H9 (cell line): ENCODE measurements around the gene BORCS6. TPM values are rescaled to one million over a fixed set of nuclear protein-coding genes. Genes with fewer than 3 reads are reported as not detected.

Source experiments
- DNase-seq: peaks from one replicate; pipeline ENCODE4 v3.0.0-alpha.2; 2017
- H2AFZ ChIP-seq: one replicate; pipeline ENCODE4 v1.6.1; 2013; ENCODE audit warnings: mild to moderate bottlenecking, low read length, control low read depth, moderate library complexity
- H2AK5ac ChIP-seq: 2 replicates; pipeline ENCODE4 v1.6.1; 2013; ENCODE audit warnings: low read length, control low read depth, mixed read lengths; ENCODE audit not compliant: insufficient read length
- H2BK120ac ChIP-seq: one replicate; pipeline ENCODE4 v1.6.1; 2013; ENCODE audit warnings: low read depth, mild to moderate bottlenecking, low read length, control low read depth, inconsistent platforms; ENCODE audit not compliant: poor library complexity, severe bottlenecking
- H2BK12ac ChIP-seq: 2 replicates; pipeline ENCODE4 v1.6.1; 2013; ENCODE audit warnings: low read length, control low read depth, mixed read lengths, low read depth; ENCODE audit not compliant: insufficient read length
- H2BK15ac ChIP-seq: 2 replicates; pipeline ENCODE4 v1.6.1; 2013; ENCODE audit warnings: low read depth, low read length, control low read depth
- H2BK20ac ChIP-seq: one replicate; pipeline ENCODE4 v1.6.1; 2013; ENCODE audit warnings: low read depth, mild to moderate bottlenecking, low read length, control low read depth, inconsistent platforms; ENCODE audit not compliant: poor library complexity, severe bottlenecking
- H2BK5ac ChIP-seq: 2 replicates; pipeline ENCODE4 v1.6.1; 2013; ENCODE audit warnings: low read length, control low read depth, mixed read lengths; ENCODE audit not compliant: insufficient read length
- H3K14ac ChIP-seq: 2 replicates; pipeline ENCODE4 v1.6.1; 2013; ENCODE audit warnings: low read length, control low read depth; ENCODE audit not compliant: insufficient read depth
- H3K18ac ChIP-seq: 2 replicates; pipeline ENCODE4 v1.6.1; 2013; ENCODE audit warnings: low read depth, mild to moderate bottlenecking, mixed read lengths, low read length, control low read depth; ENCODE audit not compliant: insufficient read length
- H3K23ac ChIP-seq: 2 replicates; pipeline ENCODE4 v1.6.1; 2013; ENCODE audit warnings: low read length, control low read depth, mixed read lengths, low read depth; ENCODE audit not compliant: insufficient read length
- H3K23me2 ChIP-seq: 2 replicates; pipeline ENCODE4 v1.6.1; 2013; ENCODE audit warnings: low read depth, mild to moderate bottlenecking, mixed read lengths, low read length, control low read depth; ENCODE audit not compliant: insufficient read length, poor library complexity, severe bottlenecking
- H3K27ac ChIP-seq: 2 replicates; pipeline ENCODE4 v1.5.1; 2013; ENCODE audit warnings: low read length, control low read depth, mixed read lengths, low read depth; ENCODE audit not compliant: insufficient read length
- H3K27me3 ChIP-seq: 2 replicates; pipeline ENCODE4 v1.6.1; 2013; ENCODE audit warnings: low read length, control low read depth, inconsistent platforms; ENCODE audit not compliant: insufficient read depth
- H3K4ac ChIP-seq: 2 replicates; pipeline ENCODE4 v1.6.1; 2013; ENCODE audit warnings: low read depth, mild to moderate bottlenecking, control low read depth, inconsistent platforms, low read length, moderate library complexity
- H3K4me1 ChIP-seq: 2 replicates; pipeline ENCODE4 v1.6.1; 2013; ENCODE audit warnings: low read length, control low read depth, inconsistent platforms; ENCODE audit not compliant: insufficient read depth
- H3K4me2 ChIP-seq: 2 replicates; pipeline ENCODE4 v1.6.1; 2013; ENCODE audit warnings: low read length, control low read depth, mixed read lengths; ENCODE audit not compliant: insufficient read length, insufficient read depth
- H3K56ac ChIP-seq: 2 replicates; pipeline ENCODE4 v1.6.1; 2013; ENCODE audit warnings: low read depth, mild to moderate bottlenecking, mixed read lengths, low read length, control low read depth; ENCODE audit not compliant: insufficient read length
- H3K79me1 ChIP-seq: 2 replicates; pipeline ENCODE4 v1.6.1; 2013; ENCODE audit warnings: low read depth, mild to moderate bottlenecking, moderate library complexity, low read length, control low read depth, inconsistent platforms; ENCODE audit not compliant: insufficient read depth, poor library complexity, severe bottlenecking
- H3K79me2 ChIP-seq: 2 replicates; pipeline ENCODE4 v1.6.1; 2013; ENCODE audit warnings: low read length, control low read depth, inconsistent platforms; ENCODE audit not compliant: insufficient read depth
- H3K9ac ChIP-seq: 2 replicates; pipeline ENCODE4 v1.6.1; 2013; ENCODE audit warnings: low read length, control low read depth, mixed read lengths; ENCODE audit not compliant: insufficient read length; ENCODE audit errors: extremely low read depth
- H3K9me3 ChIP-seq: one replicate; pipeline ENCODE4 v1.6.1; 2013; ENCODE audit warnings: low read depth, low read length, inconsistent platforms; ENCODE audit not compliant: control insufficient read depth
- H3T11ph ChIP-seq: one replicate; pipeline ENCODE4 v1.6.1; 2013; ENCODE audit warnings: mild to moderate bottlenecking, low read length, control low read depth, inconsistent platforms
- H4K20me1 ChIP-seq: one replicate; pipeline ENCODE4 v1.6.1; 2013; ENCODE audit not compliant: control insufficient read depth, insufficient read length, insufficient read depth
- H4K5ac ChIP-seq: 2 replicates; pipeline ENCODE4 v1.6.1; 2013; ENCODE audit warnings: low read depth, mild to moderate bottlenecking, mixed read lengths, low read length, control low read depth; ENCODE audit not compliant: insufficient read length
- H4K8ac ChIP-seq: replicated peaks from 2 replicates; pipeline ENCODE4 v1.6.1; 2013; ENCODE audit warnings: low read length, control low read depth, mixed read lengths, low read depth; ENCODE audit not compliant: insufficient read length
- H4K91ac ChIP-seq: 2 replicates; pipeline ENCODE4 v1.6.1; 2013; ENCODE audit warnings: low read depth, mild to moderate bottlenecking, moderate library complexity, mixed read lengths, low read length, control low read depth; ENCODE audit not compliant: insufficient read length
- H3K27ac Mint-ChIP-seq, 3 experiments: 2 replicates in 2 of 3; 3 replicates in 1 of 3; pipeline ENCODE4 v1.8.0; 2020 to 2021; ENCODE audit warnings: mixed read lengths in 3 of 3, mild to moderate bottlenecking in 1 of 3, moderate library complexity in 1 of 3
- H3K27me3 Mint-ChIP-seq: 2 replicates; pipeline ENCODE4 v1.8.0; 2021; ENCODE audit warnings: low read depth, mild to moderate bottlenecking, moderate library complexity, mixed read lengths
- H3K36me3 Mint-ChIP-seq, 3 experiments: 2 replicates in 2 of 3; 3 replicates in 1 of 3; pipeline ENCODE4 v1.8.0; 2020 to 2021; ENCODE audit warnings: low read depth in 3 of 3, mixed read lengths in 3 of 3; ENCODE audit not compliant: insufficient read depth in 1 of 3
- H3K4me1 Mint-ChIP-seq, 2 experiments: 2 replicates each; pipeline ENCODE4 v1.8.0; 2020; ENCODE audit warnings: mixed read lengths in 2 of 2
- H3K4me3 Mint-ChIP-seq, 2 experiments: 2 replicates in 1 of 2; 3 replicates in 1 of 2; pipeline ENCODE4 v1.8.0; 2020 to 2021; ENCODE audit warnings: mild to moderate bottlenecking in 2 of 2, mixed read lengths in 2 of 2, moderate library complexity in 1 of 2
- H3K9me3 Mint-ChIP-seq, 2 experiments: 2 replicates in 1 of 2; 3 replicates in 1 of 2; pipeline ENCODE4 v1.8.0; 2020; ENCODE audit warnings: mild to moderate bottlenecking in 2 of 2, mixed read lengths in 2 of 2, moderate library complexity in 1 of 2
- CTCF ChIP-seq: fragments of 200-600 bp; sonication (generic); conservative IDR thresholded peaks from 3 replicates; pipeline ENCODE4 v1.8.0; 2021; ENCODE audit warnings: antibody characterized with exemption, mild to moderate bottlenecking
- WGBS: extraction: QIAGEN DNeasy Blood & Tissue Kit; methylation state at CpG from one replicate; pipeline ENCODE4 v1.1.7; 2013; ENCODE audit warnings: missing lambda C conversion rate, low lambda C conversion rate, mixed read lengths; ENCODE audit not compliant: insufficient read length; ENCODE audit errors: extremely low coverage; 5-methylcytosine and 5-hydroxymethylcytosine counted together
- total RNA-seq: library from RNA; stranded (reverse); gene quantifications from 2 replicates; pipeline ENCODE4 v1.2.1, GENCODE V29; 2021

BORCS6 gene
- total RNA-seq, 1 experiment from 2014 or later, result 3.1 TPM

GRCh38 chr17:8143581-8144400, 46.2 kb downstream of the BORCS6 start:
- TF ChIP-seq CTCF, result no peak
- H2BK20ac ChIP-seq, result no peak overlapping the region
- H3T11ph ChIP-seq, result no peak overlapping the region
- no peak for DNase-seq
- H3K4ac ChIP-seq, result no peak overlapping the region
- H3K56ac ChIP-seq, result no peak overlapping the region
- no peak overlapping the region for H3K27ac ChIP-seq
- no peak overlapping the region for H2BK120ac ChIP-seq
- H2BK15ac ChIP-seq, result no peak overlapping the region
- no peaks in the 10 kb centered on the region for H3K79me2 ChIP-seq
- no peak overlapping the region for H2BK5ac ChIP-seq
- no peak overlapping the region for H2AK5ac ChIP-seq
- Mint-ChIP-seq H3K27ac (peak overlapping the region in 1 of 3 experiments; percentile 25; a peak in 2 of 7 replicates), H3K36me3 (peaks cover 34 to 79% (median 58%) of the 10 kb centered on the region in 3 experiments), H3K4me1 (0 out of 4 replicates have a peak, but pooled peaks cover 0 to 2% of the 10 kb centered on the region in 2 experiments), H3K4me3 (peak overlapping the region in 1 of 2 experiments; percentile 46; a peak in 1 of 5 replicates), H3K9me3 (no peaks in the 10 kb centered on the region), H3K27me3 (peaks cover 3% of the 10 kb centered on the region; the same call in 1 of the 2 replicates)
- no peak overlapping the region for H3K14ac ChIP-seq
- H4K20me1 ChIP-seq, result no peaks in the 10 kb centered on the region
- H3K9me3 ChIP-seq, result no peaks in the 10 kb centered on the region
- H3K4me2 ChIP-seq, result no peak overlapping the region
- no peaks in the 10 kb centered on the region for H3K79me1 ChIP-seq
- H4K8ac ChIP-seq, result no peak overlapping the region
- no peak overlapping the region for H2AFZ ChIP-seq
- H3K23me2 ChIP-seq, result peaks cover 3% of the 10 kb centered on the region
- no CpG with 5 or more reads among the region's 22 CpGs for WGBS
- H4K5ac ChIP-seq, result no peak overlapping the region
- no peaks in the 10 kb centered on the region for H3K4me1 ChIP-seq
- no peaks in the 10 kb centered on the region for H3K27me3 ChIP-seq
- H3K23ac ChIP-seq, result no peak overlapping the region
- no peak overlapping the region for H3K18ac ChIP-seq
- no peak overlapping the region for H3K9ac ChIP-seq
- H2BK12ac ChIP-seq, result no peak overlapping the region
- no peak overlapping the region for H4K91ac ChIP-seq
